Right lobe of liver (tissue), 6 donors: Measurements from ENCODE around the gene COTL1. TPM values are rescaled to one million over a fixed set of nuclear protein-coding genes. Genes with fewer than 3 reads are reported as not detected.
"Not testable (repeated sequence)": the region's sequence is repeated elsewhere in the genome, so short reads cannot be mapped to it uniquely, and the experiment has no call there.

Experiments used
- ATAC-seq, 4 donors: fragments of 200-7000 bp; cut with Tn5 transposase; one replicate each; pipeline ENCODE4 v1.9.1; 2020; ENCODE audit warnings: mild to moderate bottlenecking in 4 of 4, moderate library complexity in 4 of 4
- DNase-seq, 3 donors: peaks; one replicate each; pipeline ENCODE4 v3.0.0-alpha.2; 2020
- H3K27ac ChIP-seq, 3 donors: fragments of 200-600 bp; one replicate each; pipeline ENCODE4 v1.8.0; 2022
- H3K27me3 ChIP-seq, 2 donors: fragments of 200-600 bp; one replicate each; pipeline ENCODE4 v1.8.0; 2022
- H3K36me3 ChIP-seq, 4 donors: fragments of 200-600 bp; sonication (generic) in 1 of 4; one replicate each; pipeline versions ENCODE4 v1.5.1 to v1.8.0; 2017 to 2022; ENCODE audit warnings: control low read depth in 1 of 4
- H3K4me1 ChIP-seq, 4 donors: fragments of 200-600 bp; sonication (generic) in 1 of 4; one replicate each; pipeline versions ENCODE4 v1.5.1 to v1.8.0; 2017 to 2022; ENCODE audit warnings: control low read depth in 1 of 4
- H3K4me3 ChIP-seq, 3 donors: fragments of 200-600 bp; one replicate each; pipeline ENCODE4 v1.8.0; 2022
- H3K9me3 ChIP-seq, 4 donors: fragments of 200-600 bp; sonication (generic) in 1 of 4; one replicate each; pipeline versions ENCODE4 v1.5.1 to v1.8.0; 2017 to 2022; ENCODE audit warnings: control low read depth in 1 of 4
- POLR2A ChIP-seq: fragments of 450-650 bp; IDR thresholded peaks from one replicate; pipeline ENCODE4 v1.6.1; 2017; ENCODE audit warnings: antibody characterized with exemption, mild to moderate bottlenecking
- WGBS: methylation state at CpG from one replicate; pipeline ENCODE4 v1.1.6; 2018; ENCODE audit warnings: low coverage, low lambda C conversion rate; ENCODE audit not compliant: insufficient coverage; ENCODE audit errors: missing lambda C conversion rate; 5-methylcytosine and 5-hydroxymethylcytosine counted together
- intact Hi-C, 2 donors: fragments of 100-400 bp; cut with DNase I; formaldehyde crosslinking; loops; one replicate each; pipeline versions ENCODE4 v1.11.2 to v1.14.1; 2022
- total RNA-seq, 6 experiments: library from RNA; depleted of rRNA in 2 of 6; stranded (reverse); fragments of >200 nt in 2 of 6; fragmentation: NEBNext Ultra II Directional in 3 of 6; extraction: Animal tissue kit (Norgen Biotek cat#: 25700) in 3 of 6; gene quantifications; one replicate each; pipeline versions ENCODE4 v1.1.0 to v1.2.4, GENCODE V29; 2016 to 2023
- TF ChIP-seq, protein P1 (sequence below), 4 donors: fragments of 200-600 bp in 3 of 4; fragments of 450-650 bp in 1 of 4; IDR thresholded peaks; one replicate each; pipeline versions ENCODE4 v1.5.1 to v1.8.0; 2016 to 2022; ENCODE audit warnings: antibody characterized with exemption in 4 of 4, mild to moderate bottlenecking in 2 of 4
- donor health status: DM: no; HTN: yes; CAD: no.
- donor health status: DM: no; HTN: no; CAD: no.
- donor health status: DM: no; HTN: no; CAD: no.
- donor health status: DM: no; HTN: yes; CAD: no.
- donor health status: DM: no; HTN: yes; CAD: no.

Gene COTL1
- total RNA-seq, 6 experiments from 2014 or later = 12.4 to 51.0 (median 18.6) TPM

DNA sequence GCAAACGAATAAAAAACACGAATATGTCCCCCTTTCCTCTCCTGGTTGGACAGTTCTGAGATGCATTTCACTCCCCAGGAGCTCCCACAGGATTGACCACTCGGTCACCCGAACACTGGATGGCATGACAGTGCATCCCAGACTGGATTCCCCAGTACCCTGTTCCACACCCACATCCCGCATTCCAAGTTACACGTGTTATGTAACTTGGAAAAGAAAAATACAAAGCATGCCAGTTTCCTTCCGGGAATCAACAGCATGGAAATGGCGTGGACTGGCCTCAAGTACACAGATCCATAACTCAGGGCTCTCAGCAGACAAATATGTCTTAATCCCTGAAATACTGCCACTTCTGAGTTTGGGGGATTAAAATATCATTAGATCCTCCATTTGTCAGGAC, 17.8 kb upstream of the COTL1 start:
- H3K9me3 ChIP-seq = no peaks in the 10 kb centered on the region
- H3K27me3 ChIP-seq = no peaks in the 10 kb centered on the region
- TF ChIP-seq, protein P1, sequence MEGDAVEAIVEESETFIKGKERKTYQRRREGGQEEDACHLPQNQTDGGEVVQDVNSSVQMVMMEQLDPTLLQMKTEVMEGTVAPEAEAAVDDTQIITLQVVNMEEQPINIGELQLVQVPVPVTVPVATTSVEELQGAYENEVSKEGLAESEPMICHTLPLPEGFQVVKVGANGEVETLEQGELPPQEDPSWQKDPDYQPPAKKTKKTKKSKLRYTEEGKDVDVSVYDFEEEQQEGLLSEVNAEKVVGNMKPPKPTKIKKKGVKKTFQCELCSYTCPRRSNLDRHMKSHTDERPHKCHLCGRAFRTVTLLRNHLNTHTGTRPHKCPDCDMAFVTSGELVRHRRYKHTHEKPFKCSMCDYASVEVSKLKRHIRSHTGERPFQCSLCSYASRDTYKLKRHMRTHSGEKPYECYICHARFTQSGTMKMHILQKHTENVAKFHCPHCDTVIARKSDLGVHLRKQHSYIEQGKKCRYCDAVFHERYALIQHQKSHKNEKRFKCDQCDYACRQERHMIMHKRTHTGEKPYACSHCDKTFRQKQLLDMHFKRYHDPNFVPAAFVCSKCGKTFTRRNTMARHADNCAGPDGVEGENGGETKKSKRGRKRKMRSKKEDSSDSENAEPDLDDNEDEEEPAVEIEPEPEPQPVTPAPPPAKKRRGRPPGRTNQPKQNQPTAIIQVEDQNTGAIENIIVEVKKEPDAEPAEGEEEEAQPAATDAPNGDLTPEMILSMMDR (IDR thresholded peaks at IDR 0.05) = no peak
- no peak for TF ChIP-seq POLR2A
- H3K36me3 ChIP-seq = no peaks in the 10 kb centered on the region
- DNase-seq (no peak), ATAC-seq (peak; percentile 60 to 75 (median 68))
- H3K4me1 ChIP-seq = peaks cover 0 to 9% (median 3%) of the 10 kb centered on the region in 4 donors
- WGBS = 7% methylated on average over 4 of the region's 8 CpGs
- intact Hi-C loops = no loop called here
- no peak overlapping the region for H3K4me3 ChIP-seq
- H3K27ac ChIP-seq = no peak overlapping the region

DNA sequence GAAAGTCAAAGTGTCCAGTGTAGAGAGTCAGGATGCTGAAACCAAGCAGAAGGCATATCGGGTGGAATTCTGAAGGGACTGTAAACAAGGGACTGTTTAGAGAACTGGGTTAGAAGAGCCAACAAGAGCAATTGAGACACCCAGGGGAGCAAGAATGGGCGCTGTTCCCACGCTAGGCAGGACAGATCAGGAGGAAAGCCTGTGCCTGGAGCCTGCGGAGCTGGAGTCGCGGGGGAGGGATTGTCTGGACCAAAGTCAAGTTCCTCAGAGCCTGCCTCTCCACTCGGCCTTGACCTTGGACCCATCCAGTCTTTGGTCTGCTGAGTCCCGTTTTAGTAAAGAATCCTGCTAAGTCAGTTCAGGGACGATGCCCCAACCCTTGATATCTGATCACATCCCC, 15.7 kb upstream of the COTL1 start:
- no peaks in the 10 kb centered on the region for H3K36me3 ChIP-seq
- intact Hi-C loops = no loop called here
- ATAC-seq (peak; percentile 55 to 79 (median 72)), DNase-seq (peak; percentile 45 to 68 (median 67))
- no peaks in the 10 kb centered on the region for H3K27me3 ChIP-seq
- H3K27ac ChIP-seq = no peak overlapping the region
- H3K9me3 ChIP-seq = no peaks in the 10 kb centered on the region
- no peak for TF ChIP-seq POLR2A
- TF ChIP-seq, protein P1 (IDR thresholded peaks at IDR 0.05) = no peak
- 25% methylated on average over 5 of the region's 9 CpGs for WGBS
- no peak overlapping the region for H3K4me3 ChIP-seq
- H3K4me1 ChIP-seq = peaks cover 0 to 9% (median 3%) of the 10 kb centered on the region in 4 donors

DNA sequence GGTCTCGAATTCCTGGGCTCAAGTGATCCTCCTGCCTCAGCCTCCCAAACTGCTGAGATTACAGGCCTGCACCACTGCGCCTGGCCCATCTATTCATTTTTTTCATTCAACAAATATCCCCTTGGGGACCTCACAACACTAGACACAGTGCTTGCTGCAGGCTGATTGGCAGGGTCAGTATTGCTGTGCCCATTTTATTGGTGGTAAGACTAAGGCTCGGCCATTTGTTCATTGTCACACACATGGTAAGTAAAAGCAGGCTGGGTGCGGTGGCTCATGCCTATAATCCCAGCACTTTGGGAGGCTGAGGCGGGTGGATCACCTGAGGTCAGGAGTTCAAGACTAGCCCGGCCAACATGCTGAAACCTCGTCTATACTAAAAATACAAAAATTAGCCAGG, 15.0 kb upstream of the COTL1 start:
- WGBS = 83% methylated on average over 6 of the region's 7 CpGs
- H3K27me3 ChIP-seq, H3K9me3 ChIP-seq, ATAC-seq, H3K36me3 ChIP-seq, intact Hi-C loops, H3K4me3 ChIP-seq, H3K4me1 ChIP-seq, DNase-seq, H3K27ac ChIP-seq: not testable (repeated sequence)

DNA sequence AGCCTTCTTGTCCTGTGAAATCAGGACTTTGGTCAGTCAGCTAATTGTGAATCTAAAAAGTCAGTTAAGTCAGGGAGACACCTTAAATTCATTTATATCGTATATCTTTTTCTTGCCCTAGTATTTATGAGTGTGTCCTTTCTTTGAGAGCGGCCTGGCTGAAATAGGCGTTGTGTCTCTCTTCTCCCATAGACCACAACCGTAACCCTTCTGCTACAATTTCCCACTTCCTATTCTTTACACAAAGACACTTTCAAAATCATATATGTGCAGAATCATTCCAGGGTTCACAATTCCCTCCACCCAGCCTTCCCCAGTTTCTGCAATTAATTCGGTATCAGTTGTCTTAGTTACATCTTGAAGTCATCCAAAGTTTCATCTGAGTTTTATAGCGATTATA, 14.0 kb upstream of the COTL1 start:
- no peak overlapping the region for H3K4me3 ChIP-seq
- intact Hi-C loops = no loop called here
- no peaks in the 10 kb centered on the region for H3K27me3 ChIP-seq
- no peaks in the 10 kb centered on the region for H3K9me3 ChIP-seq
- DNase-seq (no peak), ATAC-seq (no peak)
- H3K4me1 ChIP-seq = peaks cover 0 to 9% (median 3%) of the 10 kb centered on the region in 4 donors
- TF ChIP-seq POLR2A = no peak
- TF ChIP-seq, protein P1 (IDR thresholded peaks at IDR 0.05) = no peak
- 68% methylated on average over 6 of the region's 6 CpGs for WGBS
- H3K27ac ChIP-seq = no peak overlapping the region
- H3K36me3 ChIP-seq = no peaks in the 10 kb centered on the region

DNA sequence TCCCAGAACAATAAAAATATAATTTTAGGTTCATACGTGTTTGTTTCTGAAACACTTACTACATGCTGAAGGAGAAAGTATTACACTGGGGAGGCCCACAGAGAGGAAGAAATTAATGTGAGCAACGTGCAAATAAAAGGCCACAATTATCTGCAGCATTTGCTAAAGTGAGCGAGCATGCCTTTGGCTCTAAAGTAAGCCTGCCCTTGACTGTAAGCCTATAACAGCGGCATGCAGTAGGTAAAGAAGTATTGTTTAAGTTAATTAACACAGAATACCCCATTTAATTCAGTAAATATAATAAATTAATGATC, 13.2 kb upstream of the COTL1 start:
- Histone ChIP-seq H3K4me1 (peaks cover 0 to 8% (median 3%) of the 10 kb centered on the region in 4 donors), H3K27me3 (no peaks in the 10 kb centered on the region), H3K27ac (no peak overlapping the region), H3K9me3 (no peaks in the 10 kb centered on the region), H3K4me3 (no peak overlapping the region), H3K36me3 (no peaks in the 10 kb centered on the region)
- ATAC-seq (no peak), DNase-seq (no peak)
- 79% methylated on average over 4 of the region's 4 CpGs for WGBS
- no peak for TF ChIP-seq POLR2A
- TF ChIP-seq, protein P1 (IDR thresholded peaks at IDR 0.05) = no peak
- intact Hi-C loops = no loop called here
